ENCODE results near the gene DCUN1D5. TPM values are rescaled to one million over a fixed set of nuclear protein-coding genes. Genes with fewer than 3 reads are reported as not detected.
A peak's percentile ranks its signal among the peaks of the same experiment; 100 is the strongest.

The DCUN1D5 gene
- total and polyA plus RNA-seq, 2 of the 13 experiments (the other 11 are each of a cell fraction or from before 2014, with no cell fraction given), result 32.9 to 46.7 TPM

DNA sequence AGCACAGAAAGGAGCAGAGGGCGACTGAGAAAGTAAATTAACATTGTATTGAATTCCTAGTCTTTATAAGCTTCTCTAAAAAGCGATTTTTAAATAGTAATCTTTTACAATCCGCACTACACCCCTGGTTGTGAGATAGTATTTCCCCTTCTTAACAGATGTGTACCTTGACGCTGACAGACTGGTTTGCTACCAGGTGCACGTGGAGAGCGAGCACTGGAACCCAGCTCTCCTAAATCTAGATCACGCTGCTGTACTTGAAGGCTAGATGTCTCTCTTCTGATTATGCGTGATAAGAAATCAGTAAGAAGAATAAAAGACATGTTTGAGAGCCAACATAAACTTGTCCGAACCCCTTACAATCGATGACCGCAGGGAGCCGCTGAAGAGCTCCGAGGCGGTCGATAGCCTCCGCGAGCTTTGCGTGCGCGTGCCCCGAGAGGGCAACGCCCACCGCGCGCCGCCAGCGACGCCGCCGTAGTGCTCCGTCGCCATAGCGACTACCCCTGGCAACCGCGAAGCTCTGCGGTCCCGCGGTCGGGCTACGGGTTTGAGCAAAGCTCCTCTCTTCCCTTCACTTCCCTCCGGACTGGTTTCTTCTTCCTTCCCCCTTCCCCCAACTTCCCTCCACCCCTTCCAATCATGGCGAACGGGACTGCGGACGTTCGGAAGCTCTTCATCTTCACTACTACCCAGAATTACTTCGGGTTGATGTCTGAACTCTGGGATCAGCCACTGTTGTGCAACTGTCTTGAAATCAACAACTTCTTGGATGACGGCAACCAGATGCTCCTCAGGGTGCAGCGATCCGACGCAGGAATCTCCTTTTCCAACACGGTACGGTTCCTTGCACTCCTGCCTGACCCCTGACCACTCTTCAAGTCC, 17.2 kb upstream of the DCUN1D5 start, which contains the start of gene DYNC2H1 (continued):
- TF ChIP-seq, protein P1, sequence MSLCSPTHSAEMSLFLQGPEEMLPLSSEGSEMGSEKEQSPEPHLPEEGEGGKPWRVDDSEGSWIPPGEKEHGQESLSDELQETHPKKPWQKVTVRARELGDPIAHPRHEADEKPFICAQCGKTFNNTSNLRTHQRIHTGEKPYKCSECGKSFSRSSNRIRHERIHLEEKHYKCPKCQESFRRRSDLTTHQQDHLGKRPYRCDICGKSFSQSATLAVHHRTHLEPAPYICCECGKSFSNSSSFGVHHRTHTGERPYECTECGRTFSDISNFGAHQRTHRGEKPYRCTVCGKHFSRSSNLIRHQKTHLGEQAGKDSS (CRISPR knock-in tag; IDR thresholded peaks at IDR 0.05; ENCODE audit: borderline replicate concordance, low read depth), result no peak; the same call in 1 of the 2 replicates
- TF ChIP-seq ZIK1 (CRISPR knock-in tag; IDR thresholded peaks at IDR 0.05; ENCODE audit: borderline replicate concordance, low read depth), result 0 out of 2 replicates have a peak, but pooled peaks have one; percentile 33
- TF ChIP-seq HOXA3 (CRISPR knock-in tag; IDR thresholded peaks at IDR 0.05), result peak; percentile 80
- TF ChIP-seq, protein P2, sequence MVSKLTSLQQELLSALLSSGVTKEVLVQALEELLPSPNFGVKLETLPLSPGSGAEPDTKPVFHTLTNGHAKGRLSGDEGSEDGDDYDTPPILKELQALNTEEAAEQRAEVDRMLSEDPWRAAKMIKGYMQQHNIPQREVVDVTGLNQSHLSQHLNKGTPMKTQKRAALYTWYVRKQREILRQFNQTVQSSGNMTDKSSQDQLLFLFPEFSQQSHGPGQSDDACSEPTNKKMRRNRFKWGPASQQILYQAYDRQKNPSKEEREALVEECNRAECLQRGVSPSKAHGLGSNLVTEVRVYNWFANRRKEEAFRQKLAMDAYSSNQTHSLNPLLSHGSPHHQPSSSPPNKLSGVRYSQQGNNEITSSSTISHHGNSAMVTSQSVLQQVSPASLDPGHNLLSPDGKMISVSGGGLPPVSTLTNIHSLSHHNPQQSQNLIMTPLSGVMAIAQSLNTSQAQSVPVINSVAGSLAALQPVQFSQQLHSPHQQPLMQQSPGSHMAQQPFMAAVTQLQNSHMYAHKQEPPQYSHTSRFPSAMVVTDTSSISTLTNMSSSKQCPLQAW (CRISPR knock-in tag; IDR thresholded peaks at IDR 0.05), result no peak
- TF ChIP-seq, protein P3, sequence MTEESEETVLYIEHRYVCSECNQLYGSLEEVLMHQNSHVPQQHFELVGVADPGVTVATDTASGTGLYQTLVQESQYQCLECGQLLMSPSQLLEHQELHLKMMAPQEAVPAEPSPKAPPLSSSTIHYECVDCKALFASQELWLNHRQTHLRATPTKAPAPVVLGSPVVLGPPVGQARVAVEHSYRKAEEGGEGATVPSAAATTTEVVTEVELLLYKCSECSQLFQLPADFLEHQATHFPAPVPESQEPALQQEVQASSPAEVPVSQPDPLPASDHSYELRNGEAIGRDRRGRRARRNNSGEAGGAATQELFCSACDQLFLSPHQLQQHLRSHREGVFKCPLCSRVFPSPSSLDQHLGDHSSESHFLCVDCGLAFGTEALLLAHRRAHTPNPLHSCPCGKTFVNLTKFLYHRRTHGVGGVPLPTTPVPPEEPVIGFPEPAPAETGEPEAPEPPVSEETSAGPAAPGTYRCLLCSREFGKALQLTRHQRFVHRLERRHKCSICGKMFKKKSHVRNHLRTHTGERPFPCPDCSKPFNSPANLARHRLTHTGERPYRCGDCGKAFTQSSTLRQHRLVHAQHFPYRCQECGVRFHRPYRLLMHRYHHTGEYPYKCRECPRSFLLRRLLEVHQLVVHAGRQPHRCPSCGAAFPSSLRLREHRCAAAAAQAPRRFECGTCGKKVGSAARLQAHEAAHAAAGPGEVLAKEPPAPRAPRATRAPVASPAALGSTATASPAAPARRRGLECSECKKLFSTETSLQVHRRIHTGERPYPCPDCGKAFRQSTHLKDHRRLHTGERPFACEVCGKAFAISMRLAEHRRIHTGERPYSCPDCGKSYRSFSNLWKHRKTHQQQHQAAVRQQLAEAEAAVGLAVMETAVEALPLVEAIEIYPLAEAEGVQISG (CRISPR knock-in tag; IDR thresholded peaks at IDR 0.05), result peak; percentile 75
- TF ChIP-seq, protein P4, sequence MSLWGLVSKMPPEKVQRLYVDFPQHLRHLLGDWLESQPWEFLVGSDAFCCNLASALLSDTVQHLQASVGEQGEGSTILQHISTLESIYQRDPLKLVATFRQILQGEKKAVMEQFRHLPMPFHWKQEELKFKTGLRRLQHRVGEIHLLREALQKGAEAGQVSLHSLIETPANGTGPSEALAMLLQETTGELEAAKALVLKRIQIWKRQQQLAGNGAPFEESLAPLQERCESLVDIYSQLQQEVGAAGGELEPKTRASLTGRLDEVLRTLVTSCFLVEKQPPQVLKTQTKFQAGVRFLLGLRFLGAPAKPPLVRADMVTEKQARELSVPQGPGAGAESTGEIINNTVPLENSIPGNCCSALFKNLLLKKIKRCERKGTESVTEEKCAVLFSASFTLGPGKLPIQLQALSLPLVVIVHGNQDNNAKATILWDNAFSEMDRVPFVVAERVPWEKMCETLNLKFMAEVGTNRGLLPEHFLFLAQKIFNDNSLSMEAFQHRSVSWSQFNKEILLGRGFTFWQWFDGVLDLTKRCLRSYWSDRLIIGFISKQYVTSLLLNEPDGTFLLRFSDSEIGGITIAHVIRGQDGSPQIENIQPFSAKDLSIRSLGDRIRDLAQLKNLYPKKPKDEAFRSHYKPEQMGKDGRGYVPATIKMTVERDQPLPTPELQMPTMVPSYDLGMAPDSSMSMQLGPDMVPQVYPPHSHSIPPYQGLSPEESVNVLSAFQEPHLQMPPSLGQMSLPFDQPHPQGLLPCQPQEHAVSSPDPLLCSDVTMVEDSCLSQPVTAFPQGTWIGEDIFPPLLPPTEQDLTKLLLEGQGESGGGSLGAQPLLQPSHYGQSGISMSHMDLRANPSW (CRISPR knock-in tag; IDR thresholded peaks at IDR 0.05; ENCODE audit: borderline replicate concordance), result no peak
- no peak for TF ChIP-seq SMAD1 (CRISPR knock-in tag; IDR thresholded peaks at IDR 0.05; ENCODE audit: borderline replicate concordance, low read depth)
- TF ChIP-seq ZNF549 (CRISPR knock-in tag; IDR thresholded peaks at IDR 0.05), result no peak
- TF ChIP-seq MEF2D (CRISPR knock-in tag; IDR thresholded peaks at IDR 0.05), result 0 out of 2 replicates have a peak, but pooled peaks have one; percentile 25
- TF ChIP-seq GFI1 (CRISPR knock-in tag; IDR thresholded peaks at IDR 0.05; ENCODE audit: borderline replicate concordance), result no peak
- TF ChIP-seq ZNF572 (CRISPR knock-in tag; IDR thresholded peaks at IDR 0.05), result no peak
- no peak for TF ChIP-seq BRD4 (CRISPR knock-in tag; IDR thresholded peaks at IDR 0.05)
- TF ChIP-seq, protein P5, sequence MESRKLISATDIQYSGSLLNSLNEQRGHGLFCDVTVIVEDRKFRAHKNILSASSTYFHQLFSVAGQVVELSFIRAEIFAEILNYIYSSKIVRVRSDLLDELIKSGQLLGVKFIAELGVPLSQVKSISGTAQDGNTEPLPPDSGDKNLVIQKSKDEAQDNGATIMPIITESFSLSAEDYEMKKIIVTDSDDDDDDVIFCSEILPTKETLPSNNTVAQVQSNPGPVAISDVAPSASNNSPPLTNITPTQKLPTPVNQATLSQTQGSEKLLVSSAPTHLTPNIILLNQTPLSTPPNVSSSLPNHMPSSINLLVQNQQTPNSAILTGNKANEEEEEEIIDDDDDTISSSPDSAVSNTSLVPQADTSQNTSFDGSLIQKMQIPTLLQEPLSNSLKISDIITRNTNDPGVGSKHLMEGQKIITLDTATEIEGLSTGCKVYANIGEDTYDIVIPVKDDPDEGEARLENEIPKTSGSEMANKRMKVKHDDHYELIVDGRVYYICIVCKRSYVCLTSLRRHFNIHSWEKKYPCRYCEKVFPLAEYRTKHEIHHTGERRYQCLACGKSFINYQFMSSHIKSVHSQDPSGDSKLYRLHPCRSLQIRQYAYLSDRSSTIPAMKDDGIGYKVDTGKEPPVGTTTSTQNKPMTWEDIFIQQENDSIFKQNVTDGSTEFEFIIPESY (CRISPR knock-in tag; IDR thresholded peaks at IDR 0.05), result 0 out of 2 replicates have a peak, but pooled peaks have one; percentile 37
- TF ChIP-seq SNAPC2 (CRISPR knock-in tag; IDR thresholded peaks at IDR 0.05), result no peak
- TF ChIP-seq, protein P6, sequence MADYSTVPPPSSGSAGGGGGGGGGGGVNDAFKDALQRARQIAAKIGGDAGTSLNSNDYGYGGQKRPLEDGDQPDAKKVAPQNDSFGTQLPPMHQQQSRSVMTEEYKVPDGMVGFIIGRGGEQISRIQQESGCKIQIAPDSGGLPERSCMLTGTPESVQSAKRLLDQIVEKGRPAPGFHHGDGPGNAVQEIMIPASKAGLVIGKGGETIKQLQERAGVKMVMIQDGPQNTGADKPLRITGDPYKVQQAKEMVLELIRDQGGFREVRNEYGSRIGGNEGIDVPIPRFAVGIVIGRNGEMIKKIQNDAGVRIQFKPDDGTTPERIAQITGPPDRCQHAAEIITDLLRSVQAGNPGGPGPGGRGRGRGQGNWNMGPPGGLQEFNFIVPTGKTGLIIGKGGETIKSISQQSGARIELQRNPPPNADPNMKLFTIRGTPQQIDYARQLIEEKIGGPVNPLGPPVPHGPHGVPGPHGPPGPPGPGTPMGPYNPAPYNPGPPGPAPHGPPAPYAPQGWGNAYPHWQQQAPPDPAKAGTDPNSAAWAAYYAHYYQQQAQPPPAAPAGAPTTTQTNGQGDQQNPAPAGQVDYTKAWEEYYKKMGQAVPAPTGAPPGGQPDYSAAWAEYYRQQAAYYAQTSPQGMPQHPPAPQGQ (CRISPR knock-in tag; IDR thresholded peaks at IDR 0.05; ENCODE audit: borderline replicate concordance), result no peak
